Measurements from ENCODE around the gene IGF1.

Gene IGF1

GRCh38 chr12:102351322-102351721, 129.0 kb downstream of the IGF1 start:
- TF ChIP-seq CTCF (IDR thresholded peaks at IDR 0.05; ENCODE audit: low read depth, low read length): no peak
- Histone ChIP-seq H3K4me3 (ENCODE audit: low read depth, low read length) (no peak overlapping the region), H3K9me3 (ENCODE audit: severe bottlenecking) (peaks cover 13% of the 10 kb centered on the region), H3K27ac (no peak overlapping the region), H3K36me3 (no peaks in the 10 kb centered on the region), H3K27me3 (ENCODE audit: insufficient read depth, low read depth, severe bottlenecking) (peaks cover 3% of the 10 kb centered on the region)
- DNase-seq: no peak

GRCh38 chr12:102350070-102350469, 130.3 kb downstream of the IGF1 start:
- H3K27me3 ChIP-seq (ENCODE audit: insufficient read depth, low read depth, severe bottlenecking): peaks cover 3% of the 10 kb centered on the region
- H3K4me3 ChIP-seq (ENCODE audit: low read depth, low read length): no peak overlapping the region
- DNase-seq: no peak
- H3K36me3 ChIP-seq: no peaks in the 10 kb centered on the region
- H3K27ac ChIP-seq: no peak overlapping the region
- TF ChIP-seq CTCF (IDR thresholded peaks at IDR 0.05; ENCODE audit: low read depth, low read length): no peak
- peaks cover 13% of the 10 kb centered on the region for H3K9me3 ChIP-seq (ENCODE audit: severe bottlenecking)

DNA sequence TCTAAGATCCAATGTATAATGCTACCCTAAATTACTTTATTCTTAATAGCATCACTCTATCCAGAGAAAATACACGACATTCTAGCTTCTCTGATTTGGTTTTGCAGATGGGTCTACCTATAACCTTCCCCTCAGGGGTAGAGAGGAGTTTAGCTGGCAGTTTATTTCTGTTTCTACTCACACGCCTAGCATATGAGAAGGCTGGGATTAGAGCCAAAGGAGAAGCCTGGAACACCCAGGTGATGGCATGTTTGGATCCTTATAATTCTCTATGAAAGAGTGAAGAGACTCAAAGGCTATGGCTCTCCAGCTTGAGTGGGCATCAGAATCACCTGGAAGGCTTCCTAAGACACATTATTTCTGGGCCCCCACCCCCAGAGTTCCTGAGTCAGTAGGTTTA, 131.3 kb downstream of the IGF1 start:
- H3K4me3 ChIP-seq (ENCODE audit: low read depth, low read length): no peak overlapping the region
- H3K9me3 ChIP-seq (ENCODE audit: severe bottlenecking): peaks cover 8% of the 10 kb centered on the region
- H3K36me3 ChIP-seq: no peaks in the 10 kb centered on the region
- TF ChIP-seq CTCF (IDR thresholded peaks at IDR 0.05; ENCODE audit: low read depth, low read length): no peak
- no peak for DNase-seq
- H3K27ac ChIP-seq: no peak overlapping the region
- H3K27me3 ChIP-seq (ENCODE audit: insufficient read depth, low read depth, severe bottlenecking): peaks cover 3% of the 10 kb centered on the region

GRCh38 chr12:102347811-102348210, 132.6 kb downstream of the IGF1 start:
- no peaks in the 10 kb centered on the region for H3K36me3 ChIP-seq
- no peak for TF ChIP-seq CTCF (IDR thresholded peaks at IDR 0.05; ENCODE audit: low read depth, low read length)
- no peaks in the 10 kb centered on the region for H3K9me3 ChIP-seq (ENCODE audit: severe bottlenecking)
- peaks cover 3% of the 10 kb centered on the region for H3K27me3 ChIP-seq (ENCODE audit: insufficient read depth, low read depth, severe bottlenecking)
- no peak overlapping the region for H3K27ac ChIP-seq
- H3K4me3 ChIP-seq (ENCODE audit: low read depth, low read length): no peak overlapping the region
- no peak for DNase-seq
